Naive B cell (primary cell): ENCODE data around the gene THYN1. TPM values are rescaled to one million over a fixed set of nuclear protein-coding genes. Genes with fewer than 3 reads are reported as not detected.
A peak's percentile ranks its signal among the peaks of the same experiment; 100 is the strongest.

ENCODE experiments used
- ATAC-seq, 2 donors: fragments of 150-1000 bp; cut with Tn5 transposase; 2 replicates each; pipeline ENCODE4 v1.10.0; 2021; ENCODE audit warnings: low read depth in 2 of 2, mild to moderate bottlenecking in 2 of 2, moderate library complexity in 2 of 2
- DNase-seq: peaks from one replicate; pipeline ENCODE4 v3.0.0; 2022
- H3K27ac Mint-ChIP-seq, 6 donors: one replicate each; pipeline ENCODE4 v1.8.0; 2020 to 2022; ENCODE audit warnings: mild to moderate bottlenecking in 6 of 6, mixed read lengths in 6 of 6, moderate library complexity in 5 of 6, inconsistent platforms in 2 of 6
- H3K27me3 Mint-ChIP-seq, 3 donors: one replicate each; pipeline ENCODE4 v1.8.0; 2021 to 2022; ENCODE audit warnings: mixed read lengths in 3 of 3, mild to moderate bottlenecking in 1 of 3
- H3K36me3 Mint-ChIP-seq, 2 donors: one replicate each; pipeline ENCODE4 v1.8.0; 2020 to 2022; ENCODE audit warnings: mixed read lengths in 2 of 2, inconsistent platforms in 1 of 2, mild to moderate bottlenecking in 1 of 2
- H3K4me1 Mint-ChIP-seq, 3 donors: one replicate each; pipeline ENCODE4 v1.8.0; 2020 to 2022; ENCODE audit warnings: mixed read lengths in 3 of 3, inconsistent platforms in 1 of 3, mild to moderate bottlenecking in 1 of 3, moderate library complexity in 1 of 3
- H3K4me3 Mint-ChIP-seq, 8 donors: one replicate each; pipeline ENCODE4 v1.8.0; 2020 to 2022; ENCODE audit warnings: mild to moderate bottlenecking in 8 of 8, mixed read lengths in 8 of 8, moderate library complexity in 8 of 8, inconsistent platforms in 2 of 8
- H3K9me3 Mint-ChIP-seq, 7 donors: one replicate each; pipeline ENCODE4 v1.8.0; 2020 to 2022; ENCODE audit warnings: mixed read lengths in 7 of 7, mild to moderate bottlenecking in 5 of 7, inconsistent platforms in 2 of 7, moderate library complexity in 1 of 7
- polyA plus RNA-seq, 6 donors: library from polyadenylated mRNA; unstranded; fragments of 300-500 nt; fragmentation: Illumina TruSeq; gene quantifications; one replicate each; pipeline ENCODE4 v1.2.3, GENCODE V29; 2021; ENCODE audit warnings: low read depth in 6 of 6

The THYN1 gene
- polyA plus RNA-seq, 6 donors from 2014 or later, result 60.5 to 109 (median 71.1) TPM

DNA sequence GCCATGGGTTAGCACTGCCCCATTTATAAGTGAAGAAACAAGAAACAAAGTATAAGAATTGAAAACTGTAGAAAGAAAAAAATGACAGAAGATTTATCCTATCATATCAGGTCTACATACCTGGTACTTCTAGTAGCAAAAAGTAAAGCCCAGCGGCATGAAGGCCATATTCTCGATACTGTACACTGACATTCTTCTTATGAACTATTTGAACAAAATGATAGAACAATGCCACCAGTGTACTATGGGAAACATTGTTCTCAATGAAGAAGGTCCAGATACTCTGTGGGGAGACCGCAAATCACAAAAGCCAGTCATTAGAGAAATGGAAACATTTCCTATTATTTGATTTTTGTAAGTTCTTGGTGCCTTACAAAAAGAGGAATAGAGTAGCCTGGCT is 36.3 kb downstream of the THYN1 start:
- H3K4me3 Mint-ChIP-seq, result no peak overlapping the region
- H3K27ac Mint-ChIP-seq, result no peak overlapping the region
- no peaks in the 10 kb centered on the region for H3K27me3 Mint-ChIP-seq
- H3K36me3 Mint-ChIP-seq, result peaks cover 14 to 25% of the 10 kb centered on the region in 2 donors
- no peaks in the 10 kb centered on the region for H3K9me3 Mint-ChIP-seq
- peaks cover 5 to 14% (median 6%) of the 10 kb centered on the region in 3 donors for H3K4me1 Mint-ChIP-seq
- DNase-seq (no peak), ATAC-seq (no peak)

DNA sequence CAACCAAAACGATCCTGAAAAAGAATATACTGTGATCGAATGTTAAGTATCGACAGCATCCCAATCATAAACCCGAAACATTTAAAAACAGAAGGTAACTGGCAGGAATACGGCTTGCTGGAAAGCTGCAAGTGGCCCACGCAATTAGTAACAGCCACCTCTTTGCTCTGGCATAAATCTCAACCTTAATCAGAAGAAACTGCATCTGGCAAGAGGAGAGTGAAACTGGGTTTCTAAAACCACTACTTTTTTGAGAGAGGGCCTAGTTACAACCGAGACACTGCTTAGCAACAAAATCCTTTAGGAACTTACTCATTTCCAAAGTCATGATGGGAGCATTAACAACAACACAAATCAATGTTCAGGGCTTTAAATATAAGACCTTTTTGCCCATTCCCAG is 37.3 kb downstream of the THYN1 start:
- DNase-seq (no peak), ATAC-seq (no peak)
- no peaks in the 10 kb centered on the region for H3K9me3 Mint-ChIP-seq
- H3K4me1 Mint-ChIP-seq, result peaks cover 5 to 14% (median 9%) of the 10 kb centered on the region in 3 donors
- H3K4me3 Mint-ChIP-seq, result no peak overlapping the region
- H3K36me3 Mint-ChIP-seq, result peaks cover 14 to 26% of the 10 kb centered on the region in 2 donors
- no peaks in the 10 kb centered on the region for H3K27me3 Mint-ChIP-seq
- H3K27ac Mint-ChIP-seq, result no peak overlapping the region

DNA sequence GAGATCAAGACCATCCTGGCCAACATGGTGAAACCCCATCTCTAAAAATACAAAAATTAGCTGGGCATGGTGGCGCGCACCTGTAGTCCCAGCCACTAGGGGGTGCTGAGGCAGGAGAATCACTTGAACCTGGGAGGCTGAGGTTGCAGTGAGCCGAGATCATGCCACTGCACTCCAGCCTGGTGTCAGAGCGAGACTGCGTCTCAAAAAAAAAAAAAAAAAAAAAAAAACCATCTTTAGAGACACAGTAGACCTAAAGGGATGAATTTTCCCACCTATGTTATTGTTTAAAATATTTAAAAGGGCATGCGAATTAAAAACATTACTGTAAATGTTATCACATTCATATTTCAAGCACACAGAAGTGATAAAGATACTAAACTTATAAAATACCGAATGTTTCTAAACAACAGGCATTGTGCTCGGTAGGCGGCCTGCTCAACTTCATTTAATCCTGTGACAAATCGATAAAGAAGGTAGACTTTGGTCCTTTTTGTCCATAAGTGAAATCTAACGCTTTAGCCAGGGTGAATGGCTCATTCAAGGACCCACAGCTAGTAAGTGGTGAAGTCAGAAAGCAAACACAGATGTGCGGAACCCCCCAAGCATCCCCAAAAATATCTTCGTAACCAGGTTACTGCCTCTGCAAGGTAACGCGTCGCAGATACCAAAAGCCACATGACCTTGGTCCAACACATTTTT is 45.5 kb downstream of the THYN1 start:
- DNase-seq, result peak; percentile 53
- no peaks in the 10 kb centered on the region for H3K9me3 Mint-ChIP-seq
- H3K4me1 Mint-ChIP-seq, result peaks cover 0 to 4% (median 3%) of the 10 kb centered on the region in 3 donors
- H3K4me3 Mint-ChIP-seq, result no peak overlapping the region
- ATAC-seq, result peak in 1 of 2 donors; percentile 36
- H3K36me3 Mint-ChIP-seq, result peaks cover 12 to 33% of the 10 kb centered on the region in 2 donors
- no peak overlapping the region for H3K27ac Mint-ChIP-seq
- H3K27me3 Mint-ChIP-seq, result no peaks in the 10 kb centered on the region

DNA sequence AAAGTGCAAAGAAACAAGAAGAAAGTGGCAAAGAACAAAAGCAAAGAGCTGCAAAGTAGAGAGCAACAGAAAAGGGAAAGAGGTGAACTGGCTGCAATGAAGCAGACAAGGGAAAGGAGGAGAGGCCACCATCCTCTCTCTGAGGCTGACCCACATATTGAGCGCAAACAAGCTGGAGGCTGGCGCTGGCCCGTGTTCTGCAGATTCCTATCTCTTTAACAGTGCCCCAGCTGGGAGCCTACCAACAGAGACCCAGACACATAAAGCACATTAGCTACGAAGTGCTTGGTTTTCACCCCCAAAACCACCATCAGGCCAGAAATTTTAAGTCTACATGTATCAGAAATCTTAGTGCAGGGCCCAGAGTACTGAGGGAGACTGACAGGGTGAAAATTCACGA is 47.0 kb downstream of the THYN1 start:
- Mint-ChIP-seq H3K4me3 (no peak overlapping the region), H3K9me3 (no peaks in the 10 kb centered on the region), H3K27me3 (no peaks in the 10 kb centered on the region), H3K4me1 (no peaks in the 10 kb centered on the region), H3K36me3 (peaks cover 23 to 39% of the 10 kb centered on the region in 2 donors), H3K27ac (no peak overlapping the region)
- no peak for ATAC-seq
- DNase-seq, result no peak

DNA sequence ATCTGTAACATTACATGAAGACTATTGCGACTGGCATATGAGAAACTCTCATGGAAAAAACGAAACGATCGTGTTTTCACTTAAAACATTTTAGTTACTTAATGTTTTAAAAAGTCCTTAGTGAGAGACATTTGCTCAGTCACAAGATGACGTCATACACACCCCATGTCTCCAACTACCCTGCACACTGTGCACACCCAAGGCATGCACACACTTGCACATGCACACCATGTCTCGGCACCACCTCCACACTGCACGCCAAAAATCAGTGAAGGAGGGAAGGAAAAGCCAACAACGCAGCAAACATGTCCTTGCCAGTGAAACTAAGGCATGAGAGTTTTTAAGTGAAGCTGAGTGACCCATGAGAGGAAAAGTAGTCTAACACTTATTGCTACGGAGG is 47.4 kb downstream of the THYN1 start:
- H3K27me3 Mint-ChIP-seq, result no peaks in the 10 kb centered on the region
- H3K4me1 Mint-ChIP-seq, result no peaks in the 10 kb centered on the region
- peak overlapping the region in 2 of 6 donors; percentile 3 to 44 for H3K27ac Mint-ChIP-seq
- H3K9me3 Mint-ChIP-seq, result no peaks in the 10 kb centered on the region
- ATAC-seq, result no peak
- H3K4me3 Mint-ChIP-seq, result no peak overlapping the region
- peaks cover 23 to 38% of the 10 kb centered on the region in 2 donors for H3K36me3 Mint-ChIP-seq
- DNase-seq, result no peak

DNA sequence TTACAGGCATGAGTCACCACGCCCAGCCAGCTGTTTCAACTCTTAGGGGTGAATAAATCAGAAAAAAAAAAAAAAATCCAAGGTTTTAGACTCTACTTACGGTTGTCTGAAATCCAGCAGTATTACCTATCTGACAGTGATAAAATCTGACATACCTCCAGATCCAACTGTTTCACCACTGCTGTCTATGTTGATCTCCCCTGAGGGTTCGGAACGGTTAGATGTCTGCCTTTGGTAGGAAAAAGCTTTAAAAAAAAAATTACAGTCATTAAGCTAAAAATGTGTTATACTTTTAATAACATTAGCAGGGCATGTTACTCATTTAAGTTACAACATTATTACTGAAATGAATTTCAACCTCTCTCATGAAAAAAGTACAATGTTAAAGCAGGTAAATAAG is 50.5 kb downstream of the THYN1 start:
- no peaks in the 10 kb centered on the region for H3K9me3 Mint-ChIP-seq
- no peak for DNase-seq
- H3K27ac Mint-ChIP-seq, result no peak overlapping the region
- no peak overlapping the region for H3K4me3 Mint-ChIP-seq
- H3K36me3 Mint-ChIP-seq, result peaks cover 23 to 37% of the 10 kb centered on the region in 2 donors
- no peak for ATAC-seq
- no peaks in the 10 kb centered on the region for H3K27me3 Mint-ChIP-seq
- H3K4me1 Mint-ChIP-seq, result no peaks in the 10 kb centered on the region

DNA sequence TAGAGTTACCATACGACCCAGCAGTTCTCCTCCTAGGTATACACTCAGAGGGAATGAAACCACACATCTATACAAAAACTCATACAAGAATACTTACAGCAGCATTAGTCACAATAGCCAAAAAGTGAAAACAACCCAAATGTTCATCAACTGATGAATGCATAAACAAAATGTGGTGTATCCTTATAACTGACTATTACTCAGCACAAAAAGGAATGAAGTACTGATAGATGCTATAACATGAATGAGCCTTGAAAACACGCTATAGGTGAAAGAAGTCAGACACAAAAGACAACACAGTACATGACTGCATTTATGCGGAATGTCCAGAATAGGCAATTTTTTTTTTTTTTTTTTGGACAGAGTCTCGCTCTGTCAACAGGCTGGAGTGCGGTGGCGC is 52.5 kb downstream of the THYN1 start:
- Mint-ChIP-seq H3K9me3 (no peaks in the 10 kb centered on the region), H3K4me3 (no peak overlapping the region), H3K27ac (no peak overlapping the region), H3K36me3 (peaks cover 16 to 37% of the 10 kb centered on the region in 2 donors), H3K4me1 (no peaks in the 10 kb centered on the region), H3K27me3 (no peaks in the 10 kb centered on the region)
- no peak for DNase-seq
- no peak for ATAC-seq

DNA sequence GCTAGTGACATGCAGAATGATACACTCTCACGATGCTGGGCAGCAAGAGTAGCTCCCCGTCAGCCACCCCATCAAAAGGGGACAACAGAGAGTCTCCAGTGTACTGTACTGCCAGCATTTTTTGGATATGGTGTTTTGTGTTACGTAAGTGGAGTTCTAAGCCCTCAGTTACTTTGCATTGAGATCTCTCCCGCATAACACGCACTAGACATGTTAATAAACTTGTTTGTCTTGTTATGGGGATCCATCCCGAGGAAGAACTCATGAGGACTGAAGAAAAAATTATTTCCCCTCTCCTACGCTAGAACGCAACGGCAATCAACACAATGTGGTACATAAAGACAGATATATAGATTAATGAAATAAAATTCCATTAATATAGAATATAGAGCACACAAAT is 53.6 kb downstream of the THYN1 start:
- Mint-ChIP-seq H3K27ac (no peak overlapping the region), H3K4me3 (no peak overlapping the region), H3K36me3 (peaks cover 15 to 33% of the 10 kb centered on the region in 2 donors), H3K4me1 (no peaks in the 10 kb centered on the region), H3K9me3 (no peaks in the 10 kb centered on the region), H3K27me3 (no peaks in the 10 kb centered on the region)
- ATAC-seq, result no peak
- no peak for DNase-seq

Other genes starting within 250 kb of the THYN1 start
- gene JAM3, start 184.3 kb downstream of the THYN1 start, polyA plus RNA-seq, result 10 to 100 TPM in 1 of 6 donors, 1 to 10 TPM in 5; 5.3 to 10.6 (median 6.5) TPM
- gene NCAPD3, start 29.4 kb downstream of the THYN1 start, polyA plus RNA-seq, result 10 to 100 TPM in 2 of 6 donors, 1 to 10 TPM in 4; 6.2 to 13.2 (median 8.6) TPM
- gene VPS26B, start 28.7 kb downstream of the THYN1 start, polyA plus RNA-seq, result 10 to 100 TPM; 12.1 to 18.2 (median 14.7) TPM
- 10 to 100 TPM; 13.0 to 17.1 (median 14.1) TPM for gene ACAD8, start 216 bp upstream of the THYN1 start, polyA plus RNA-seq
- not detected for gene GLB1L3, start 23.0 kb upstream of the THYN1 start, polyA plus RNA-seq
- under 1 TPM in 3 of 6 donors, not detected in 3; 0.09 to 0.25 (median 0.19) TPM for gene GLB1L2, start 78.6 kb upstream of the THYN1 start, polyA plus RNA-seq
- gene B3GAT1, start 158.9 kb upstream of the THYN1 start, polyA plus RNA-seq, result not detected